ENCODE results near the gene VAPA.

- TF ChIP-seq CTCF (IDR thresholded peaks at IDR 0.05) (no peak), POLR2A (IDR thresholded peaks at IDR 0.05) (no peak), EP300 (IDR thresholded peaks at IDR 0.05) (no peak)
These were observed 79.2 kb downstream of the VAPA start for GRCh38 chr18:9992973-9993520.

All from sigmoid colon (tissue), 4 donors.